SJCRH30 (cell line): ENCODE data around the gene CFL2. TPM values are rescaled to one million over a fixed set of nuclear protein-coding genes. Genes with fewer than 3 reads are reported as not detected.

ENCODE experiments used
- DNase-seq, 2 experiments: peaks; one replicate each; pipeline ENCODE4 v3.0.0-alpha.2; 2015 to 2020
- H3K27ac ChIP-seq: fragments of 250-450 bp; sonication (Bioruptor Pico); 2 replicates; pipeline ENCODE4 v1.5.1; 2020; ENCODE audit warnings: mild to moderate bottlenecking, moderate library complexity
- H3K27me3 ChIP-seq: fragments of 250-450 bp; sonication (Bioruptor Pico); 2 replicates; pipeline ENCODE4 v1.5.1; 2020; ENCODE audit warnings: mild to moderate bottlenecking, moderate library complexity
- H3K36me3 ChIP-seq: fragments of 250-450 bp; sonication (Bioruptor Pico); 2 replicates; pipeline ENCODE4 v1.5.1; 2020; ENCODE audit warnings: mild to moderate bottlenecking, moderate library complexity
- H3K4me1 ChIP-seq: fragments of 250-450 bp; sonication (Bioruptor Pico); 2 replicates; pipeline ENCODE4 v1.5.1; 2020; ENCODE audit warnings: mild to moderate bottlenecking, moderate library complexity
- H3K4me3 ChIP-seq: fragments of 250-450 bp; sonication (Bioruptor Pico); 2 replicates; pipeline ENCODE4 v1.5.1; 2020; ENCODE audit warnings: mild to moderate bottlenecking, moderate library complexity
- H3K9me3 ChIP-seq: fragments of 250-450 bp; sonication (Bioruptor Pico); replicated peaks from 2 replicates; pipeline ENCODE4 v1.5.1; 2020; ENCODE audit warnings: mild to moderate bottlenecking, moderate library complexity
- total RNA-seq: library from RNA; depleted of rRNA; stranded (reverse); fragments of >200 nt; shearing (Covaris generic); gene quantifications from 2 replicates; pipeline ENCODE4 v1.2.3, GENCODE V29; 2014

The CFL2 gene
- total RNA-seq, 1 experiment from 2014 or later = 233 TPM

GRCh38 chr14:34721129-34721528 lies 6.7 kb upstream of the CFL2 start:
- Histone ChIP-seq H3K9me3 (no peaks in the 10 kb centered on the region), H3K4me1 (no peaks in the 10 kb centered on the region; the same call in 1 of the 2 replicates), H3K4me3 (no peak overlapping the region), H3K36me3 (no peaks in the 10 kb centered on the region), H3K27ac (no peak overlapping the region), H3K27me3 (no peaks in the 10 kb centered on the region)
- DNase-seq = no peak

- no peak for DNase-seq
- H3K4me3 ChIP-seq = no peak overlapping the region
- no peak overlapping the region for H3K27ac ChIP-seq
- peaks cover 4% of the 10 kb centered on the region; the same call in 1 of the 2 replicates for H3K4me1 ChIP-seq
- no peaks in the 10 kb centered on the region for H3K9me3 ChIP-seq
- H3K36me3 ChIP-seq = no peaks in the 10 kb centered on the region
- H3K27me3 ChIP-seq = no peaks in the 10 kb centered on the region
These were observed 4.4 kb upstream of the CFL2 start for GRCh38 chr14:34718750-34719304.

- Histone ChIP-seq H3K27me3 (no peaks in the 10 kb centered on the region), H3K36me3 (peaks cover 21% of the 10 kb centered on the region), H3K9me3 (no peaks in the 10 kb centered on the region), H3K4me1 (peaks cover 29% of the 10 kb centered on the region), H3K4me3 (peak overlapping the region; percentile 88), H3K27ac (peak overlapping the region; percentile 84; the same call in 1 of the 2 replicates)
- no peak for DNase-seq
These were observed 902 bp upstream of the CFL2 start for GRCh38 chr14:34715127-34715863.

DNA sequence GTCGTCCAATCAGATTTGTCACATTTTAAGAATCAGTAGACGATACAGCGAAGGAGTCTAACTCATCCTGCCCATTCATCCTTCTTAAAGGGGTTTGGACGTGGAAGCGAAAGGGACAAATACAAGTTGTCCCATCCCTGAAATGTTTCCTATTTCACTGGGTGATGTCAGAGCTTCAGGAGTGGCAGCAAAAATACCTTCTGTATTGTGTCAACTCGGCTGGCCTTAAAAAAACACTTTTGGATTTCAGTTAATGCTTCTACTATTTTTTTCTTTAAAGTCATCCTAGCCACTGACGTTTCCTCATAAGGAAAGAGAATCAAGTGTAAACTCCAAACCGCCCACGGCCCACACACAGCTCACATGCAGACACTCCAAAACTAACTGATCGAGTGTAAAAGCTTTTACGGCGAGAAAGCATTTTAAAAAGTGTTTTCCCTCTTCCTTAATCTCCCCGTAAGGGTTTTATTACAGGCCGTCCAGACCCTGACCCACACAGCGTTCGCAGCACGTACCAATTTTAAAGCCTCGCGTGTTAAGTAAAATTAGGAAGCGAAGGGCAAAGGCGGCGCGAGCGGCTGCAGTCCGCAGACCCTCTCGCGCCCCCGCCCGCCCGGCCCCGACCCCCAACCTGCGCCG lies 593 bp downstream of the CFL2 start:
- no peaks in the 10 kb centered on the region for H3K27me3 ChIP-seq
- H3K4me3 ChIP-seq = peak overlapping the region; percentile 88
- peaks cover 39% of the 10 kb centered on the region for H3K4me1 ChIP-seq
- peaks cover 21% of the 10 kb centered on the region for H3K36me3 ChIP-seq
- DNase-seq = peak; percentile 18 to 52
- H3K9me3 ChIP-seq = no peaks in the 10 kb centered on the region
- H3K27ac ChIP-seq = peak overlapping the region; percentile 84

GRCh38 chr14:34713122-34713680 lies 1.2 kb downstream of the CFL2 start:
- Histone ChIP-seq H3K4me3 (peak overlapping the region; percentile 88), H3K36me3 (peaks cover 21% of the 10 kb centered on the region), H3K4me1 (peaks cover 43% of the 10 kb centered on the region), H3K27ac (peak overlapping the region; percentile 84), H3K27me3 (no peaks in the 10 kb centered on the region), H3K9me3 (no peaks in the 10 kb centered on the region)
- DNase-seq = no peak

DNA sequence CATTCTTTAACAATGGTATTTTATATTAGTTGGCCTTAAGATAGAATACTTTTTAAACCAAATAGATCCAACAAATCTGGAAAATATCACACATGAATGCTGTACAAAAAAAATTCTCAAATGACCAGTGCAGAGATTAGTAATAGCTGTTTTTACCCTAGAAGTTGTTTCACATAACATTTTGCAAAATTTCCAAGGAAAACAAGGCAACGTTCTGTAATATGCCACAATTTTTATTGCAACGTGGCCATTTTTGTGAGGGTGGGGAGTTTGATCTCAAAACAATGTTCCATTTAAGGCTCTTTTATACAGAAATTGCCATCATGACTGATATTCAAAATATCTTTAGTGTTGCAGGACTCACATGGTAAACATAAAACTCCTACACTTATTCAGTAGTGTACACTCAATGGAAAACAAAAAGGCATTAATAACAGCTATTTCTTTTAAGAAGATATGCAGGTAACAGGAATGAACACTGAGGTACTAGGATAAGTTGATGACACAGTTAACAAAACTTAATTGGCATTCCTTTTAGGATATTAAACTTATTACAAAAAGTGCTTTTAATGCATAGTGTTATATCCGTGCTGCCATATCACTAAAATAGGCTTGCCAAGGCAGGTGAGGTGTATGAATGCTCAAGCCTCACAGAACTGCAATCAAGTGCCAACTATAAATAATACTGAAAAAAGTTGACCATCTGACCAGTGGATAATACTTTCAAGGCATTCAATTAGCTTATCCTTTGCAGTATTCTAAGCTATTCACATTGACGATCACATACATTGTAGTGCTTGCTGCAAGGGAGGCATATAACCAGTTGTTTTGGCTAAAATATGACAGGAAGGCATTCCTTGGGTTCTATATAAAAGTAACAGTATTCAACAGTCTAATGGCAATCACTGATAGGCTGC lies 2.3 kb downstream of the CFL2 start:
- Histone ChIP-seq H3K4me1 (peaks cover 44% of the 10 kb centered on the region), H3K27me3 (no peaks in the 10 kb centered on the region), H3K36me3 (peaks cover 21% of the 10 kb centered on the region), H3K9me3 (no peaks in the 10 kb centered on the region), H3K4me3 (peak overlapping the region; percentile 88), H3K27ac (peak overlapping the region; percentile 98)
- DNase-seq = no peak

- H3K4me3 ChIP-seq = peak overlapping the region; percentile 25
These were observed 3.2 kb downstream of the CFL2 start for GRCh38 chr14:34711169-34711568.

GRCh38 chr14:34710744-34711143 lies 3.6 kb downstream of the CFL2 start:
- DNase-seq = peak; percentile 45 to 83
- Histone ChIP-seq H3K4me3 (peak overlapping the region; percentile 25), H3K9me3 (no peaks in the 10 kb centered on the region), H3K4me1 (peaks cover 44% of the 10 kb centered on the region), H3K36me3 (peaks cover 21% of the 10 kb centered on the region), H3K27ac (peak overlapping the region; percentile 98), H3K27me3 (no peaks in the 10 kb centered on the region)

More at GRCh38 chr14:34711169-34711568, 3.2 kb downstream of the CFL2 start:
- H3K9me3 ChIP-seq = no peaks in the 10 kb centered on the region
- H3K36me3 ChIP-seq = peaks cover 21% of the 10 kb centered on the region
- no peaks in the 10 kb centered on the region for H3K27me3 ChIP-seq
- peak overlapping the region; percentile 98 for H3K27ac ChIP-seq
- peak; percentile 78 to 90 for DNase-seq
- H3K4me1 ChIP-seq = peaks cover 44% of the 10 kb centered on the region

GRCh38 chr14:34710006-34710405 lies 4.4 kb downstream of the CFL2 start:
- peak overlapping the region; percentile 25 for H3K4me3 ChIP-seq
- H3K27ac ChIP-seq = peak overlapping the region; percentile 98

GRCh38 chr14:34707722-34708121 lies 6.7 kb downstream of the CFL2 start:
- Histone ChIP-seq H3K4me3 (no peak overlapping the region), H3K27me3 (no peaks in the 10 kb centered on the region), H3K9me3 (no peaks in the 10 kb centered on the region), H3K4me1 (peaks cover 43% of the 10 kb centered on the region), H3K36me3 (peaks cover 15% of the 10 kb centered on the region), H3K27ac (no peak overlapping the region)
- no peak for DNase-seq

More at GRCh38 chr14:34710006-34710405, 4.4 kb downstream of the CFL2 start:
- no peaks in the 10 kb centered on the region for H3K27me3 ChIP-seq
- peak; percentile 62 to 91 for DNase-seq
- H3K4me1 ChIP-seq = peaks cover 42% of the 10 kb centered on the region
- H3K9me3 ChIP-seq = no peaks in the 10 kb centered on the region
- peaks cover 21% of the 10 kb centered on the region for H3K36me3 ChIP-seq

DNA sequence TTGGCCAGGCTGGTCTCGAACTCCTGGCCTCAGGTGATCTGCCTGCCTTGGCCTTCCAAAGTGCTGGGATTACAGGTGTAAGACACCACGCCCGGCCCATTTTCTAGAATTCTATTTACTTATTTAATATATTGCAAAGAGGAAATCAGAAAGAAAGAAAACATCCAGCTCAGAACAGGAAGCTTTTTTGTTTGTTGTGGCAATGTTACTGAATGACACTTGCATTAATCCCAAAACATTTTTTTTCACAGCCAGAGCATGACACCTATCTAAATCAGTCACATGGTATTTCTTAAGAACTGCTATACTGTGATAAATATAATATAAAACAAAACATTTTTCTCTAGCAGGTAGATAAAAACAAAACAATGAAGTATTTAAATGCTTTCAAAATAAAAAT lies 12.6 kb downstream of the CFL2 start:
- H3K4me1 ChIP-seq = peaks cover 29% of the 10 kb centered on the region
- no peaks in the 10 kb centered on the region for H3K27me3 ChIP-seq
- no peaks in the 10 kb centered on the region for H3K9me3 ChIP-seq
- H3K27ac ChIP-seq = no peak overlapping the region
- no peak overlapping the region; the same call in 1 of the 2 replicates for H3K4me3 ChIP-seq
- no peaks in the 10 kb centered on the region for H3K36me3 ChIP-seq
- DNase-seq = no peak

DNA sequence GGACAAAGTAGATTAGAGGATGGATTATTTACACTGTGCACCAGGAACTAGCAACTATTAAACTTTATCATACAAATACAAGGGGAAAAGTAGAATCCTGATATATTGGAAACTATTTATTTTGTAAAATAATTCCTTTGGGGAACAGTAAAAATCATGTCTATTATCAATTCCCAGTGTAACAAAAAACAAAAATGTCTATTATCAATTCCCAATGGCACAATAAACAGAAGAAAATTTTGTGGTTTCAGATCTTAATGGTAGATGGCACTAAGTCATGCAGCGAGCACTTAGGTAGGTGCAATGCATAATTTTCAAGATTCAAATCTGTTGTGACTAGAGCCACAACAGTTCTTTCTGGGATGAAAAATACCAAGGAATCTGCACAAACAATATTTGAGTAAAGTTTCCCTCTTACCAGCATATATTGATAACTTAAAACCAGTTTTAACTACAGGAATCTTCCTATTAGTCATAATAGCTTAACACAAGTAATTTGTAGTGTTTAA lies 13.7 kb downstream of the CFL2 start:
- Histone ChIP-seq H3K27me3 (no peaks in the 10 kb centered on the region), H3K4me1 (peaks cover 29% of the 10 kb centered on the region), H3K9me3 (no peaks in the 10 kb centered on the region), H3K4me3 (no peak overlapping the region), H3K27ac (peak overlapping the region; percentile 59), H3K36me3 (no peaks in the 10 kb centered on the region)
- peak in 1 of 2 experiments; percentile 45 for DNase-seq

DNA sequence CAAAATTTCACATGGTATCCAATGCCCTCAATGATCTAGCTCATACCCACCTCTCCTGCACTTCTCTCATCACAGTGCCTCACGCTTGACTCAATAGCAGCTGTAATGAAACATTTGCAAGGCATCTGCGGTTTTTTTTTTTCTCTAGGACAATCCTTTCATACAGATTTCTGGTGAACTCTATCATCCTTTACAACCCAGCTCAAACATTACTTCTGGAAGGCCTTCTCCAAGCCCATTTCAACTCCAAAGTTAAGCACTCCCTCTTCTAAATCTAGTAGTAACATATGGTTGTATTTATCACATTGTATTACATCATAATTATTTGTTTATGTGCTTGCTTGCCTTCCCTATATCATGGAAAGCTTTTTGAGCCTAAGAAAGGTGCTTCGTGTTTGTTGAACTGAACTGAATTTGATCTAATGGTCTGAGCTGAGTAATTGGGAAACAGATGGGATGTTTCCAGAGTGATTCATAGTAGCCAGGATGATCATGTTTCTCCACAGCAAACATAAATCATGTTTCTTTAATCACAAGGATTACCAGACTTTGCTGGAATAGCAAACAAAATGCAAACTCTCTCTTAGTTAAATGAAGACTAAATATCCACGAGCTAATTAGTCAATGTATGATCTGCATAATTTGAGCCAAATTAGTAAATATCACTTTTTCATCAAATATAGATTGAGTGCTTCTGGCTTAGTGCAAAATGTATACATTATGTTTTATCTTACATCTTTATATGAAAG lies 14.3 kb downstream of the CFL2 start:
- Histone ChIP-seq H3K27me3 (no peaks in the 10 kb centered on the region), H3K4me3 (no peak overlapping the region), H3K27ac (peak overlapping the region; percentile 59), H3K36me3 (no peaks in the 10 kb centered on the region), H3K9me3 (no peaks in the 10 kb centered on the region), H3K4me1 (peaks cover 27% of the 10 kb centered on the region)
- peak; percentile 68 to 87 for DNase-seq
